Gastroesophageal sphincter (tissue), 3 donors: Measurements from ENCODE around the gene KPNA6.

Experiments
- CTCF ChIP-seq, 4 experiments: fragments of 200-600 bp in 2 of 4; fragments of 450-650 bp in 2 of 4; sonication (generic) in 1 of 4; IDR thresholded peaks; one replicate each; pipeline ENCODE4 v1.5.1; 2017 to 2019; ENCODE audit warnings: antibody characterized with exemption in 4 of 4, mild to moderate bottlenecking in 2 of 4, moderate library complexity in 2 of 4
- EP300 ChIP-seq: sonication (generic); formaldehyde crosslinking; IDR thresholded peaks from one replicate; pipeline ENCODE4 v1.6.1; 2017; ENCODE audit warnings: antibody characterized with exemption, mild to moderate bottlenecking
- POLR2AphosphoS5 ChIP-seq: sonication (generic); formaldehyde crosslinking; IDR thresholded peaks from one replicate; pipeline ENCODE4 v1.6.1; 2017; ENCODE audit warnings: antibody characterized with exemption

- TF ChIP-seq CTCF (IDR thresholded peaks at IDR 0.05) (no peak), POLR2AphosphoS5 (no peak), EP300 (no peak)
These were observed 55.5 kb downstream of the KPNA6 start for GRCh38 chr1:32163405-32163804.
